Stimulated activated memory B cell treated with anti-CD40 and anti-IgM and Interleukin-4, amounts not matched to agents 10 μg/mL and 1 μg/mL and 100 μg/mL, for 72 hours (primary cell): Measurements from ENCODE around the gene IFNB1.

Experiments
- ATAC-seq: fragments of 150-1000 bp; cut with Tn5 transposase; 2 replicates; pipeline ENCODE4 v1.10.0; 2021
- H3K27ac Mint-ChIP-seq: one replicate; pipeline ENCODE4 v1.8.0; 2022; ENCODE audit warnings: mild to moderate bottlenecking, mixed read lengths
- H3K27me3 Mint-ChIP-seq: one replicate; pipeline ENCODE4 v1.8.0; 2022; ENCODE audit warnings: mixed read lengths
- H3K36me3 Mint-ChIP-seq: one replicate; pipeline ENCODE4 v1.8.0; 2022; ENCODE audit warnings: mixed read lengths
- H3K4me1 Mint-ChIP-seq: one replicate; pipeline ENCODE4 v1.8.0; 2022; ENCODE audit warnings: mixed read lengths
- H3K4me3 Mint-ChIP-seq: one replicate; pipeline ENCODE4 v1.8.0; 2022; ENCODE audit warnings: mild to moderate bottlenecking, moderate library complexity, mixed read lengths
- H3K9me3 Mint-ChIP-seq: one replicate; pipeline ENCODE4 v1.8.0; 2022; ENCODE audit warnings: mixed read lengths

The IFNB1 gene

DNA sequence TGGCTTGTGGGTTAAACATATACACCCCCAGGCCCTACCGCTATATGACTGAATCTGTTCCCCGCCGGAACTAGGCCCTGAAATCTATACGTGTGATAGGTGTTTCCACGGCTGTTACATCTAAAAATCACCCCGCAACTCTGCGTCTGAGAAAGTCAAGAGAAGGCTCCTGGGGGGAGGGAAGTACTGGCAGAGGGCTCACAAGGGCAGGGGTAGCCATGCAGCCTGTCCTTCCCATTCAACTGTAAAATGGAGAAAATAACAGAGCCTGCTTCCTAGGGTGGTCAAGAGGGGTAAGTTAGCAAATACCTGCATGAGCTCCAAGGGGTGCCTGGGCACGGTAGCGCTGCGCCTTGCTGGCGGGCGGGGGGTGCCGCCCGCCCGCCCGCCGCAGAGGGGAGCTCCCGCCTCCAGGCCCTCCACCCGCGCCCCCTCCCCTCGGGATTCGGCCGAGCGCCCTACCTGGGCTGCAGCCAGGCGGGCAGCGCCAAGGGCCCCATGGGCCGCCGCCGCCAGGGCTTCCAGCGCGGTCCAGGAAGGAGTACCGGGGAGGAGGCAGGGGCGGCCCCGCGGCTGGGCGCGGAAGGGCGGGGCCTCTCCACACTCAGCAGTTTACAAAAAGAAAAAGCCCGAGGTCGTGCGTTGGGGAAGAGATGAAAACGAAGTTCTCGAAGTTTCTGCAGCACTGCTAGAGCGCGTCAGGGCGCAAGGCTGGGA, 46.5 kb downstream of the IFNB1 start, which contains the start of gene HACD4:
TSS of gene HACD4 (minus strand) at position 550 of the 717 bp plus-strand sequence. CDS start at position 500, 50 bp downstream.
- no peak within 1 kb of the TSS for H3K27ac Mint-ChIP-seq
- peaks cover 7% of the 10 kb centered on the region for H3K4me1 Mint-ChIP-seq
- H3K36me3 Mint-ChIP-seq, result no peaks in the 10 kb centered on the region
- no peaks in the 10 kb centered on the region for H3K9me3 Mint-ChIP-seq
- peak within 1 kb of the TSS; percentile 51 for H3K4me3 Mint-ChIP-seq
- ATAC-seq, result peak; percentile 86
- no peaks in the 10 kb centered on the region for H3K27me3 Mint-ChIP-seq

DNA sequence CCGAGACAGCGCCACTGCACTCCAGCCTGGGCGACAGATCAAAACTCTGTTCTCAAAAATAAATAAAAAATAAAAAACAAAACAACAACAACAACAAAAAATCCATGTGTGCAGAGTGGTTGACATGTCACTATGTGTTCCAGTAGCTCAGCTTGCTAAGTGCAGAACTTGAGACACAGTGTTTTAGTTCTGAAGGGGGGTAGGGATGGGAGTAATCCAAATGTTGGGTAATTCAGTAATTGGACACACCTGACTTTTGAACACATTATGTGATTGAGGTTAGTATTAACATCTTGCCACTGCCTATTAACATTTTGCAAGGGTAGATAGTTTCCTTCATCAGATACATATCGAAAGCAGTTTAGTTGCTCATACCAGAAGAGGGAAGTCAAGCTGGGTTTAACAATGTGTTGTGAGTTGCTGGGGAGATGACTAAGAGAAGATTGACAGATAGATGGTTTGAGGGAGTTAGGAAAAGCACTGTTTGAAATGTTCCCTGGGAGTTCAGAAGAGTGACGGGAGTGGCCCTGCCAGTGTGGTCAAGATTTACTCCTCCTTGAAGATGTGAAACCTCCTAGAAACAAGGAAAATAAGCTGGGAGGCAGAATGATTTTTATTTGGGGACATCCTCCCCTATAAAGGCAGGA, 47.2 kb downstream of the IFNB1 start:
- ATAC-seq, result peak; percentile 74
- Mint-ChIP-seq H3K4me3 (no peak overlapping the region), H3K27ac (no peak overlapping the region), H3K9me3 (no peaks in the 10 kb centered on the region), H3K4me1 (peaks cover 7% of the 10 kb centered on the region), H3K36me3 (no peaks in the 10 kb centered on the region), H3K27me3 (no peaks in the 10 kb centered on the region)

GRCh38 chr9:21029661-21030060, 48.1 kb downstream of the IFNB1 start:
- H3K27me3 Mint-ChIP-seq, result no peaks in the 10 kb centered on the region
- no peaks in the 10 kb centered on the region for H3K36me3 Mint-ChIP-seq
- H3K27ac Mint-ChIP-seq, result no peak overlapping the region
- peaks cover 7% of the 10 kb centered on the region for H3K4me1 Mint-ChIP-seq
- no peak for ATAC-seq
- H3K9me3 Mint-ChIP-seq, result no peaks in the 10 kb centered on the region
- no peak overlapping the region for H3K4me3 Mint-ChIP-seq

DNA sequence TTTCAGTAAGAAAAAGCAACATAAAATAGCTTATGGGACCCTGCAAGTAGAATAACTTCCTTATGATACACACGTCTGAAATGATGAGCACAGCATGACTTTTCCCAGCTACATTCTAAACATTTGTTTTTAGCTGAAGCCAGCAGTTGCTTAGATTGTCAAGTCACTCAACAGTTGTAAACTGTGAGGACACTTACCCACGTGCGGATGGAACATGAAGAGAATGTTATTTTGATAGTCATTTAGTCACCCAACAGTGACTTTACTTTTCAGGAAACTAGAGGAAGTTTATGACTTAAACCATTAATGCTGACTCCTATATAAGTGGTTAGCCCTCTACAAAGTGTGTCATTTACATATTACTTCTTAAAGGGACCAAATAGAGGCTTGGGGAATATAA, 49.3 kb downstream of the IFNB1 start:
- H3K27ac Mint-ChIP-seq, result no peak overlapping the region

DNA sequence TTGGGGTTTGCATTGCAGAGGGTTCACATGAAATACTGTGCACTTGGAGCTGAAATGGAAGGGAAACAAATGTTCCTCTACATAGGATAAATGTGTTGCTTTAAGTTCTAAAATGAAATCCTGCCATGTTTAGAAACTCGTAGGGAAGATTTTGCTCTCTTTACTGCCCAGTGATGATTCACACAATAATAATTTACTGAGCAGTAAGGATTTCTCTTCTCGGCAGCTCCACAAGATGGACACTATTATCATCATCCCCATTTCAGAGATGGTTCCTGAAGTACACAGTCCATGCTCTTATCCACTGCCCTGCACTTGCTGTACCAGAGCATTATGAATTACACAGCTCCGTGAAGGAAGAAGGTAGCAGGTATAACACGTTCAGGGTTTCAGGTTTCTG, 50.4 kb downstream of the IFNB1 start:
- Mint-ChIP-seq H3K27me3 (no peaks in the 10 kb centered on the region), H3K36me3 (no peaks in the 10 kb centered on the region), H3K27ac (no peak overlapping the region), H3K9me3 (no peaks in the 10 kb centered on the region), H3K4me1 (peaks cover 7% of the 10 kb centered on the region), H3K4me3 (no peak overlapping the region)
- no peak for ATAC-seq

More for the DNA sequence above, 49.3 kb downstream of the IFNB1 start:
- Mint-ChIP-seq H3K4me3 (no peak overlapping the region), H3K27me3 (no peaks in the 10 kb centered on the region), H3K9me3 (no peaks in the 10 kb centered on the region), H3K4me1 (peaks cover 13% of the 10 kb centered on the region), H3K36me3 (no peaks in the 10 kb centered on the region)
- no peak for ATAC-seq
